ENCODE results near the gene TEX36.
"Not testable (repeated sequence)": the region's sequence is repeated elsewhere in the genome, so short reads cannot be mapped to it uniquely, and the experiment has no call there.

TEX36 gene

GRCh38 chr10:125627646-125628045 is 55.3 kb downstream of the TEX36 start:
- no peaks in the 10 kb centered on the region for H3K36me3 ChIP-seq (ENCODE audit: insufficient read depth, low read length)
- no peaks in the 10 kb centered on the region for H3K4me1 ChIP-seq (ENCODE audit: insufficient read depth, low read length)
- H3K9ac ChIP-seq (ENCODE audit: low read length) = no peak overlapping the region
- H3K9me3 ChIP-seq (ENCODE audit: low read length) = no peaks in the 10 kb centered on the region
- H3K27me3 ChIP-seq (ENCODE audit: control insufficient read depth in 1 of 2, insufficient read depth in 2 of 2, low read length in 2 of 2) = no peaks in the 10 kb centered on the region
- H3K4me3 ChIP-seq (ENCODE audit: low read depth in 1 of 2, low read length in 2 of 2) = no peak overlapping the region
- H3K27ac ChIP-seq (ENCODE audit: low read depth, low read length) = no peak overlapping the region

GRCh38 chr10:125626671-125627070 is 56.3 kb downstream of the TEX36 start:
- Histone ChIP-seq H3K4me3 (ENCODE audit: low read depth in 1 of 2, low read length in 2 of 2) (no peak overlapping the region), H3K27ac (ENCODE audit: low read depth, low read length) (no peak overlapping the region), H3K27me3 (ENCODE audit: control insufficient read depth in 1 of 2, insufficient read depth in 2 of 2, low read length in 2 of 2) (no peaks in the 10 kb centered on the region), H3K9ac (ENCODE audit: low read length) (no peak overlapping the region), H3K9me3 (ENCODE audit: low read length) (no peaks in the 10 kb centered on the region), H3K36me3 (ENCODE audit: insufficient read depth, low read length) (no peaks in the 10 kb centered on the region), H3K4me1 (ENCODE audit: insufficient read depth, low read length) (no peaks in the 10 kb centered on the region)

GRCh38 chr10:125625586-125625985 is 57.4 kb downstream of the TEX36 start:
- Histone ChIP-seq H3K4me3 (ENCODE audit: low read depth in 1 of 2, low read length in 2 of 2) (no peak overlapping the region), H3K27ac (ENCODE audit: low read depth, low read length) (no peak overlapping the region), H3K4me1 (ENCODE audit: insufficient read depth, low read length) (no peaks in the 10 kb centered on the region)

GRCh38 chr10:125624800-125625199 is 58.2 kb downstream of the TEX36 start:
- Histone ChIP-seq H3K4me1 (ENCODE audit: insufficient read depth, low read length) (no peaks in the 10 kb centered on the region), H3K9ac (ENCODE audit: low read length) (no peak overlapping the region), H3K27ac (ENCODE audit: low read depth, low read length) (no peak overlapping the region), H3K36me3 (ENCODE audit: insufficient read depth, low read length) (no peaks in the 10 kb centered on the region), H3K4me3 (ENCODE audit: low read depth in 1 of 2, low read length in 2 of 2) (no peak overlapping the region), H3K9me3 (ENCODE audit: low read length) (no peaks in the 10 kb centered on the region), H3K27me3 (ENCODE audit: control insufficient read depth in 1 of 2, insufficient read depth in 2 of 2, low read length in 2 of 2) (no peaks in the 10 kb centered on the region)

More at GRCh38 chr10:125625586-125625985, 57.4 kb downstream of the TEX36 start:
- Histone ChIP-seq H3K9me3 (ENCODE audit: low read length) (no peaks in the 10 kb centered on the region), H3K36me3 (ENCODE audit: insufficient read depth, low read length) (no peaks in the 10 kb centered on the region), H3K9ac (ENCODE audit: low read length) (no peak overlapping the region), H3K27me3 (ENCODE audit: control insufficient read depth in 1 of 2, insufficient read depth in 2 of 2, low read length in 2 of 2) (no peaks in the 10 kb centered on the region)

DNA sequence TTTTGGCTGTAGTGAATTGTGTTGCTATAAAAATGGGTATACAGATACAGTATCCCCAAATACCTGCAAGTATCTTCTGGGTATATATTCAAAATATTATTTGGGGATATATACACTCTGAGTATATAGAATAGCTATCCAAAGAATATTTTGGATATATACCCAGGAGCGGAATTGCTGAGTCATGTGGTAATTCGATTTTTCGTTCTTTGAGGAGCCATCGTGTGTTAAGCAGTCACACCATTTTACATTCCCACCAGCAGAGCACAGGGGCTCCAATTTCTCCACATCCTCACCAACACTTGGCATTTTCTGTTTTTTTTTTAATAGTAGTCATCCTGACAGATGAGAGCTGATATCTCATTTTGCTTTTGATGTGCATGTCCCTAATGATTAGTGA is 61.9 kb downstream of the TEX36 start:
- Histone ChIP-seq H3K4me1 (ENCODE audit: insufficient read depth, low read length) (no peaks in the 10 kb centered on the region), H3K36me3 (ENCODE audit: insufficient read depth, low read length) (no peaks in the 10 kb centered on the region), H3K9ac (ENCODE audit: low read length) (no peak overlapping the region), H3K9me3 (ENCODE audit: low read length) (no peaks in the 10 kb centered on the region), H3K27me3 (ENCODE audit: control insufficient read depth in 1 of 2, insufficient read depth in 2 of 2, low read length in 2 of 2) (no peaks in the 10 kb centered on the region), H3K4me3 (ENCODE audit: low read depth in 1 of 2, low read length in 2 of 2) (no peak overlapping the region), H3K27ac (ENCODE audit: low read depth, low read length) (no peak overlapping the region)

GRCh38 chr10:125620401-125620800 is 62.6 kb downstream of the TEX36 start:
- H3K9me3 ChIP-seq (ENCODE audit: low read length) = no peaks in the 10 kb centered on the region
- H3K27me3 ChIP-seq (ENCODE audit: control insufficient read depth in 1 of 2, insufficient read depth in 2 of 2, low read length in 2 of 2) = no peaks in the 10 kb centered on the region
- no peaks in the 10 kb centered on the region for H3K4me1 ChIP-seq (ENCODE audit: insufficient read depth, low read length)
- H3K27ac ChIP-seq (ENCODE audit: low read depth, low read length) = no peak overlapping the region
- H3K4me3 ChIP-seq (ENCODE audit: low read depth in 1 of 2, low read length in 2 of 2) = no peak overlapping the region
- H3K36me3 ChIP-seq (ENCODE audit: insufficient read depth, low read length) = no peaks in the 10 kb centered on the region
- H3K9ac ChIP-seq (ENCODE audit: low read length) = no peak overlapping the region

- not testable (repeated sequence) for H3K9me3 ChIP-seq (ENCODE audit: low read length); H3K9ac ChIP-seq (ENCODE audit: low read length); H3K36me3 ChIP-seq (ENCODE audit: insufficient read depth, low read length); H3K4me3 ChIP-seq (ENCODE audit: low read depth in 1 of 2, low read length in 2 of 2); H3K27me3 ChIP-seq (ENCODE audit: control insufficient read depth in 1 of 2, insufficient read depth in 2 of 2, low read length in 2 of 2); H3K4me1 ChIP-seq (ENCODE audit: insufficient read depth, low read length); H3K27ac ChIP-seq (ENCODE audit: low read depth, low read length)
Observed at GRCh38 chr10:125613062-125613461, 69.9 kb downstream of the TEX36 start.

DNA sequence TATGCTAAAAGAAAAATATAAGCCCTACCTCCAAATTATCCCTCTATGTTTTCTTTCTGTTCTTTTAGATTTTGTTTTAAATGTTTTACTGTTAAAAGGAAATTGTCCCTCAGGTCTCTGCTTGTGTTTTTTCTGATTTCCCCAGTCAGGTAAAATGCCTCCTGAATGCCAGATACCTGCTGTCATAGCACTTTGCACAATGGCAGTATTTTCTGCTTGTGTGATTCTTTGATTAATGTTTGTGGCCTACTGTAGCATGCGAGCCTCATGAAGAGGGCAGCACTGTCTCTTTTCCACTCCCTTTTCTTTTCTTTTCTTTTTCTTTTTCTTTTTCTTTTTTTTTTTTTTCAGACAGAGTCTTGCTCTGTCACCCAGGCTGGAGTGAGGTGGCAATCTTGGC is 71.2 kb downstream of the TEX36 start:
- Histone ChIP-seq H3K4me3 (ENCODE audit: low read depth in 1 of 2, low read length in 2 of 2) (no peak overlapping the region), H3K4me1 (ENCODE audit: insufficient read depth, low read length) (no peaks in the 10 kb centered on the region), H3K27ac (ENCODE audit: low read depth, low read length) (no peak overlapping the region), H3K27me3 (ENCODE audit: control insufficient read depth in 1 of 2, insufficient read depth in 2 of 2, low read length in 2 of 2) (no peaks in the 10 kb centered on the region), H3K9me3 (ENCODE audit: low read length) (no peaks in the 10 kb centered on the region), H3K9ac (ENCODE audit: low read length) (no peak overlapping the region), H3K36me3 (ENCODE audit: insufficient read depth, low read length) (no peaks in the 10 kb centered on the region)

GRCh38 chr10:125611216-125611615 is 71.7 kb downstream of the TEX36 start:
- no peaks in the 10 kb centered on the region for H3K4me1 ChIP-seq (ENCODE audit: insufficient read depth, low read length)
- no peak overlapping the region for H3K9ac ChIP-seq (ENCODE audit: low read length)
- no peaks in the 10 kb centered on the region for H3K9me3 ChIP-seq (ENCODE audit: low read length)
- no peaks in the 10 kb centered on the region for H3K36me3 ChIP-seq (ENCODE audit: insufficient read depth, low read length)
- no peak overlapping the region for H3K27ac ChIP-seq (ENCODE audit: low read depth, low read length)
- no peaks in the 10 kb centered on the region for H3K27me3 ChIP-seq (ENCODE audit: control insufficient read depth in 1 of 2, insufficient read depth in 2 of 2, low read length in 2 of 2)
- H3K4me3 ChIP-seq (ENCODE audit: low read depth in 1 of 2, low read length in 2 of 2) = no peak overlapping the region

- Histone ChIP-seq H3K36me3 (ENCODE audit: insufficient read depth, low read length) (no peaks in the 10 kb centered on the region), H3K27me3 (ENCODE audit: control insufficient read depth in 1 of 2, insufficient read depth in 2 of 2, low read length in 2 of 2) (no peaks in the 10 kb centered on the region), H3K9me3 (ENCODE audit: low read length) (no peaks in the 10 kb centered on the region), H3K4me1 (ENCODE audit: insufficient read depth, low read length) (no peaks in the 10 kb centered on the region), H3K9ac (ENCODE audit: low read length) (no peak overlapping the region), H3K4me3 (ENCODE audit: low read depth in 1 of 2, low read length in 2 of 2) (no peak overlapping the region), H3K27ac (ENCODE audit: low read depth, low read length) (no peak overlapping the region)
Observed at GRCh38 chr10:125609859-125610258, 73.1 kb downstream of the TEX36 start.

DNA sequence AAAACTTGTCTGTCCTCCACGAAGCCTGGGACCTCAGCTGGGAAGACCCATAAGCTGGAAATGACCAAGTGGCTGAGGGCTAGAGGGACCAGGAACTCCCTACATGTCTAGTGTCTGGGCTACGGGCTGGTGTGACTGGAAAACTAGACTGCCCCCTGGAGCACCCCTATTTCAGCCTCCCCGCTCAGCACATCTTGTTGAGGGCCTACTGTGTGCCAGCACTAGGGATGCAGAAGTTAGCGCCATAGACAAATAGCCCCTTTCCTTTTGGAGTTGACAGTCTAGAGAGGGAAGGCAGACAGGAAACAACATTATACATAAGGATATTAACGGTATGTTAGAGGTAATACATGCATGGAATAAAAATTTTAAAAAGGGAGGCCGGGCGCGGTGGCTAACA is 74.5 kb downstream of the TEX36 start:
- Histone ChIP-seq H3K9me3 (ENCODE audit: low read length) (no peaks in the 10 kb centered on the region), H3K4me1 (ENCODE audit: insufficient read depth, low read length) (no peaks in the 10 kb centered on the region), H3K4me3 (ENCODE audit: low read depth in 1 of 2, low read length in 2 of 2) (no peak overlapping the region), H3K27ac (ENCODE audit: low read depth, low read length) (no peak overlapping the region), H3K27me3 (ENCODE audit: control insufficient read depth in 1 of 2, insufficient read depth in 2 of 2, low read length in 2 of 2) (no peaks in the 10 kb centered on the region), H3K36me3 (ENCODE audit: insufficient read depth, low read length) (no peaks in the 10 kb centered on the region), H3K9ac (ENCODE audit: low read length) (no peak overlapping the region)

DNA sequence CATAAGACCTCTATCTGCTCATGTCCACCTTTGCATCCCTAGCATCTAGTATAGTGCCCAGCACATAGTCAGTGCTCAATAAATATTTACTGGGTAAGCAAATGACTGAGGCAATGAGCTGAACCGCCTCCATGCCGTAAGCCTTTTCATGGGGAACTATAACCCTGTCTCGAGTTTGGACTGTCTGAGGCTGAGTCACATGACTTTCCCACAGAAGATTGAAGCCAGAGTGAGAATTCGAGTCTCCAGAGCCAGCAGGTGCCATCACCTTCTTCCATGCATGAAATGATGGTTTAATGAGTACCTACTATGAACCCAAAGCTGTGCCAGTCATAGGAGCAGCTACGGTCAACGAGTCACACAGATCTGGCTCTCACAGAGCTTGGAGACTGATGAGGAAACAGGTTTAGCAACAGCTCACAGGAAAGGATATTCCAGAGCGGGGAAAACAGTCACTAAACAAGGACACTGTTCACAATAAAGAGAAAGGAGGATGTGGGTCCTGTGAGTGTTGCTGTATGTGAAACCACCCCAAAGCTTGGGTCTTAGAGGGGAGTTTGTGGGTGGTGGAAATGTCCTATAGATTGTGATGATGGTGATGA is 75.2 kb downstream of the TEX36 start:
- Histone ChIP-seq H3K4me3 (ENCODE audit: low read depth in 1 of 2, low read length in 2 of 2) (no peak overlapping the region), H3K9ac (ENCODE audit: low read length) (no peak overlapping the region), H3K27me3 (ENCODE audit: control insufficient read depth in 1 of 2, insufficient read depth in 2 of 2, low read length in 2 of 2) (no peaks in the 10 kb centered on the region), H3K4me1 (ENCODE audit: insufficient read depth, low read length) (no peaks in the 10 kb centered on the region), H3K27ac (ENCODE audit: low read depth, low read length) (no peak overlapping the region), H3K36me3 (ENCODE audit: insufficient read depth, low read length) (no peaks in the 10 kb centered on the region), H3K9me3 (ENCODE audit: low read length) (no peaks in the 10 kb centered on the region)
